ENCODE data around the gene KDM3B. TPM values are rescaled to one million over a fixed set of nuclear protein-coding genes. Genes with fewer than 3 reads are reported as not detected.

KDM3B gene
- polyA plus RNA-seq, 2 donors, result 18.7 to 20.7 TPM

- peak overlapping the region; percentile 67 to 77 for H3K4me3 ChIP-seq (ENCODE audit: low read depth in 1 of 2, low read length in 2 of 2)
- H3K36me3 ChIP-seq (ENCODE audit: control insufficient read depth in 2 of 2, insufficient read depth in 2 of 2, low read length in 1 of 2), result peaks cover 0 to 10% of the 10 kb centered on the region in 2 donors
- WGBS, 2 donors, result 0 to 1% methylated on average over 59 to 64 of the region's 64 CpGs
- H3K9me3 ChIP-seq (ENCODE audit: control insufficient read depth in 2 of 2, insufficient read depth in 1 of 2, low read depth in 1 of 2, low read length in 1 of 2), result no peaks in the 10 kb centered on the region
- H3K27me3 ChIP-seq (ENCODE audit: control insufficient read depth in 1 of 2, insufficient read depth in 2 of 2, low read length in 2 of 2), result no peaks in the 10 kb centered on the region
- H3K27ac ChIP-seq (ENCODE audit: low read depth in 2 of 2, low read length in 1 of 2), result peak overlapping the region; percentile 98 to 99
- H3K4me1 ChIP-seq (ENCODE audit: control insufficient read depth in 2 of 2, insufficient read depth in 2 of 2, low read length in 1 of 2), result peaks cover 0 to 20% of the 10 kb centered on the region in 2 donors
These were observed 112.1 kb downstream of the KDM3B start for GRCh38 chr5:138464388-138465260.

GRCh38 chr5:138465261-138466124 lies 113.0 kb downstream of the KDM3B start, which contains the start of gene EGR1:
Gene EGR1, plus strand, starts transcription at chr5:138465479. Its CDS starts 283 bp downstream, at chr5:138465762.
- peaks cover 0 to 22% of the 10 kb centered on the region in 2 donors for H3K4me1 ChIP-seq (ENCODE audit: control insufficient read depth in 2 of 2, insufficient read depth in 2 of 2, low read length in 1 of 2)
- peaks cover 0 to 10% of the 10 kb centered on the region in 2 donors for H3K36me3 ChIP-seq (ENCODE audit: control insufficient read depth in 2 of 2, insufficient read depth in 2 of 2, low read length in 1 of 2)
- H3K4me3 ChIP-seq (ENCODE audit: low read depth in 1 of 2, low read length in 2 of 2), result peak within 1 kb of the TSS; percentile 67 to 77
- H3K9me3 ChIP-seq (ENCODE audit: control insufficient read depth in 2 of 2, insufficient read depth in 1 of 2, low read depth in 1 of 2, low read length in 1 of 2), result no peaks in the 10 kb centered on the region
- peak within 1 kb of the TSS; percentile 98 to 99 for H3K27ac ChIP-seq (ENCODE audit: low read depth in 2 of 2, low read length in 1 of 2)
- WGBS, 2 donors, result 0% methylated on average over 67 to 85 of the region's 85 CpGs
- no peaks in the 10 kb centered on the region for H3K27me3 ChIP-seq (ENCODE audit: control insufficient read depth in 1 of 2, insufficient read depth in 2 of 2, low read length in 2 of 2)

GRCh38 chr5:138466125-138466899 lies 113.8 kb downstream of the KDM3B start:
- H3K9me3 ChIP-seq (ENCODE audit: control insufficient read depth in 2 of 2, insufficient read depth in 1 of 2, low read depth in 1 of 2, low read length in 1 of 2), result no peaks in the 10 kb centered on the region
- peak overlapping the region; percentile 67 to 77 for H3K4me3 ChIP-seq (ENCODE audit: low read depth in 1 of 2, low read length in 2 of 2)
- no peaks in the 10 kb centered on the region for H3K27me3 ChIP-seq (ENCODE audit: control insufficient read depth in 1 of 2, insufficient read depth in 2 of 2, low read length in 2 of 2)
- WGBS, 2 donors, result 7 to 9% methylated on average over 39 of the region's 39 CpGs
- H3K27ac ChIP-seq (ENCODE audit: low read depth in 2 of 2, low read length in 1 of 2), result peak overlapping the region in 1 of 2 donors; percentile 66
- peaks cover 0 to 10% of the 10 kb centered on the region in 2 donors for H3K36me3 ChIP-seq (ENCODE audit: control insufficient read depth in 2 of 2, insufficient read depth in 2 of 2, low read length in 1 of 2)
- peaks cover 0 to 25% of the 10 kb centered on the region in 2 donors for H3K4me1 ChIP-seq (ENCODE audit: control insufficient read depth in 2 of 2, insufficient read depth in 2 of 2, low read length in 1 of 2)

GRCh38 chr5:138466900-138467710 lies 114.6 kb downstream of the KDM3B start:
- WGBS, 2 donors, result 73 to 74% methylated on average over 45 of the region's 45 CpGs
- H3K9me3 ChIP-seq (ENCODE audit: control insufficient read depth in 2 of 2, insufficient read depth in 1 of 2, low read depth in 1 of 2, low read length in 1 of 2), result no peaks in the 10 kb centered on the region
- peak overlapping the region; percentile 67 to 77 for H3K4me3 ChIP-seq (ENCODE audit: low read depth in 1 of 2, low read length in 2 of 2)
- peaks cover 0 to 20% of the 10 kb centered on the region in 2 donors for H3K4me1 ChIP-seq (ENCODE audit: control insufficient read depth in 2 of 2, insufficient read depth in 2 of 2, low read length in 1 of 2)
- H3K27me3 ChIP-seq (ENCODE audit: control insufficient read depth in 1 of 2, insufficient read depth in 2 of 2, low read length in 2 of 2), result no peaks in the 10 kb centered on the region
- H3K36me3 ChIP-seq (ENCODE audit: control insufficient read depth in 2 of 2, insufficient read depth in 2 of 2, low read length in 1 of 2), result peaks cover 0 to 10% of the 10 kb centered on the region in 2 donors
- H3K27ac ChIP-seq (ENCODE audit: low read depth in 2 of 2, low read length in 1 of 2), result peak overlapping the region in 1 of 2 donors; percentile 66

- H3K9me3 ChIP-seq (ENCODE audit: control insufficient read depth in 2 of 2, insufficient read depth in 1 of 2, low read depth in 1 of 2, low read length in 1 of 2), result no peaks in the 10 kb centered on the region
- peaks cover 0 to 20% of the 10 kb centered on the region in 2 donors for H3K4me1 ChIP-seq (ENCODE audit: control insufficient read depth in 2 of 2, insufficient read depth in 2 of 2, low read length in 1 of 2)
- peak overlapping the region; percentile 67 to 77 for H3K4me3 ChIP-seq (ENCODE audit: low read depth in 1 of 2, low read length in 2 of 2)
- H3K36me3 ChIP-seq (ENCODE audit: control insufficient read depth in 2 of 2, insufficient read depth in 2 of 2, low read length in 1 of 2), result peaks cover 0 to 10% of the 10 kb centered on the region in 2 donors
- WGBS, 2 donors, result 82% methylated on average over 14 of the region's 14 CpGs
- peak overlapping the region in 1 of 2 donors; percentile 16 for H3K27ac ChIP-seq (ENCODE audit: low read depth in 2 of 2, low read length in 1 of 2)
- H3K27me3 ChIP-seq (ENCODE audit: control insufficient read depth in 1 of 2, insufficient read depth in 2 of 2, low read length in 2 of 2), result no peaks in the 10 kb centered on the region
These were observed 115.2 kb downstream of the KDM3B start for GRCh38 chr5:138467711-138468132.

GRCh38 chr5:138468133-138468965 lies 115.9 kb downstream of the KDM3B start:
- no peaks in the 10 kb centered on the region for H3K9me3 ChIP-seq (ENCODE audit: control insufficient read depth in 2 of 2, insufficient read depth in 1 of 2, low read depth in 1 of 2, low read length in 1 of 2)
- H3K4me3 ChIP-seq (ENCODE audit: low read depth in 1 of 2, low read length in 2 of 2), result peak overlapping the region in 1 of 2 donors; percentile 77
- peaks cover 0 to 20% of the 10 kb centered on the region in 2 donors for H3K4me1 ChIP-seq (ENCODE audit: control insufficient read depth in 2 of 2, insufficient read depth in 2 of 2, low read length in 1 of 2)
- peaks cover 0 to 10% of the 10 kb centered on the region in 2 donors for H3K36me3 ChIP-seq (ENCODE audit: control insufficient read depth in 2 of 2, insufficient read depth in 2 of 2, low read length in 1 of 2)
- WGBS, 2 donors, result 79 to 81% methylated on average over 7 of the region's 7 CpGs
- H3K27ac ChIP-seq (ENCODE audit: low read depth in 2 of 2, low read length in 1 of 2), result no peak overlapping the region
- no peaks in the 10 kb centered on the region for H3K27me3 ChIP-seq (ENCODE audit: control insufficient read depth in 1 of 2, insufficient read depth in 2 of 2, low read length in 2 of 2)

- H3K4me1 ChIP-seq (ENCODE audit: control insufficient read depth in 2 of 2, insufficient read depth in 2 of 2, low read length in 1 of 2), result peaks cover 0 to 20% of the 10 kb centered on the region in 2 donors
- no peaks in the 10 kb centered on the region for H3K9me3 ChIP-seq (ENCODE audit: control insufficient read depth in 2 of 2, insufficient read depth in 1 of 2, low read depth in 1 of 2, low read length in 1 of 2)
- WGBS, 2 donors, result 86 to 88% methylated on average over 8 of the region's 8 CpGs
- no peak overlapping the region for H3K27ac ChIP-seq (ENCODE audit: low read depth in 2 of 2, low read length in 1 of 2)
- no peak overlapping the region for H3K4me3 ChIP-seq (ENCODE audit: low read depth in 1 of 2, low read length in 2 of 2)
- H3K27me3 ChIP-seq (ENCODE audit: control insufficient read depth in 1 of 2, insufficient read depth in 2 of 2, low read length in 2 of 2), result no peaks in the 10 kb centered on the region
- peaks cover 0 to 10% of the 10 kb centered on the region in 2 donors for H3K36me3 ChIP-seq (ENCODE audit: control insufficient read depth in 2 of 2, insufficient read depth in 2 of 2, low read length in 1 of 2)
These were observed 116.6 kb downstream of the KDM3B start for GRCh38 chr5:138468966-138469539.
